Hepatocyte (in vitro differentiated cells): ENCODE data around the gene SRRM4. TPM values are rescaled to one million over a fixed set of nuclear protein-coding genes. Genes with fewer than 3 reads are reported as not detected.

Experiments
- DNase-seq: peaks from one replicate; pipeline ENCODE4 v3.0.0-alpha.2; 2016; ENCODE audit warnings: low spot score
- H2AFZ ChIP-seq: fragments of 200-600 bp; sonication (generic); 2 replicates; pipeline ENCODE4 v1.6.0; 2016; ENCODE audit warnings: antibody characterized with exemption, mild to moderate bottlenecking
- H3K27ac ChIP-seq: fragments of 200-600 bp; sonication (generic); 2 replicates; pipeline ENCODE4 v1.5.1; 2016; ENCODE audit warnings: mild to moderate bottlenecking
- H3K27me3 ChIP-seq: fragments of 200-600 bp; sonication (generic); 2 replicates; pipeline ENCODE4 v1.6.1; 2016
- H3K36me3 ChIP-seq: fragments of 200-600 bp; sonication (generic); replicated peaks from 2 replicates; pipeline ENCODE4 v1.5.1; 2016; ENCODE audit warnings: low read depth; ENCODE audit not compliant: insufficient read depth
- H3K4me1 ChIP-seq: fragments of 200-600 bp; sonication (generic); 2 replicates; pipeline ENCODE4 v1.5.1; 2016; ENCODE audit warnings: mild to moderate bottlenecking, moderate library complexity; ENCODE audit not compliant: insufficient read depth
- H3K4me2 ChIP-seq: fragments of 200-600 bp; sonication (generic); 2 replicates; pipeline ENCODE4 v1.6.0; 2016
- H3K4me3 ChIP-seq: fragments of 200-600 bp; sonication (generic); 2 replicates; pipeline ENCODE4 v1.5.1; 2016; ENCODE audit warnings: mild to moderate bottlenecking
- H3K79me2 ChIP-seq: fragments of 200-600 bp; sonication (generic); 2 replicates; pipeline ENCODE4 v1.6.0; 2017; ENCODE audit warnings: mild to moderate bottlenecking
- H3K9me2 ChIP-seq: fragments of 200-600 bp; sonication (generic); replicated peaks from 2 replicates; pipeline ENCODE4 v1.6.0; 2017; ENCODE audit warnings: mild to moderate bottlenecking; ENCODE audit not compliant: insufficient read depth
- H3K9me3 ChIP-seq: fragments of 200-600 bp; sonication (generic); 2 replicates; pipeline ENCODE4 v1.5.1; 2016; ENCODE audit warnings: low read depth, mild to moderate bottlenecking
- H4K20me1 ChIP-seq: fragments of 200-600 bp; sonication (generic); 2 replicates; pipeline ENCODE4 v1.6.0; 2016; ENCODE audit warnings: mild to moderate bottlenecking; ENCODE audit not compliant: insufficient read depth, poor library complexity, severe bottlenecking
- EZH2 ChIP-seq: fragments of 200-600 bp; sonication (generic); IDR thresholded peaks from 2 replicates; pipeline ENCODE4 v1.6.1; 2016; ENCODE audit warnings: antibody characterized with exemption, mild to moderate bottlenecking, borderline replicate concordance
- EZH2phosphoT487 ChIP-seq: fragments of 200-600 bp; sonication (generic); IDR thresholded peaks from one replicate; pipeline ENCODE4 v1.6.1; 2018; ENCODE audit warnings: antibody characterized with exemption, mild to moderate bottlenecking, low read depth, moderate library complexity; ENCODE audit not compliant: unreplicated experiment, severe bottlenecking
- WGBS: methylation state at CpG from one replicate; pipeline ENCODE4 v1.1.6; 2016; ENCODE audit warnings: low lambda C conversion rate; ENCODE audit errors: missing lambda C conversion rate; 5-methylcytosine and 5-hydroxymethylcytosine counted together
- polyA plus RNA-seq: library from polyadenylated mRNA; unstranded; fragments of >200 nt; fragmentation: Nextera tagmentation; extraction: Ambion mirVana; gene quantifications from 2 replicates; pipeline ENCODE4 v1.2.1, GENCODE V29; 2016
- total RNA-seq: library from RNA; depleted of rRNA; stranded (reverse); fragments of >200 nt; gene quantifications from 2 replicates; pipeline ENCODE4 v1.2.3, GENCODE V29; 2014
- TF ChIP-seq, protein P1 (sequence below): fragments of 200-600 bp; sonication (generic); IDR thresholded peaks from 2 replicates; pipeline ENCODE4 v1.5.1; 2016; ENCODE audit warnings: antibody characterized with exemption, mild to moderate bottlenecking; ENCODE audit not compliant: poor library complexity

Gene SRRM4
- total and polyA plus RNA-seq, 2 experiments from 2014 or later, result 0.03 to 0.05 TPM

DNA sequence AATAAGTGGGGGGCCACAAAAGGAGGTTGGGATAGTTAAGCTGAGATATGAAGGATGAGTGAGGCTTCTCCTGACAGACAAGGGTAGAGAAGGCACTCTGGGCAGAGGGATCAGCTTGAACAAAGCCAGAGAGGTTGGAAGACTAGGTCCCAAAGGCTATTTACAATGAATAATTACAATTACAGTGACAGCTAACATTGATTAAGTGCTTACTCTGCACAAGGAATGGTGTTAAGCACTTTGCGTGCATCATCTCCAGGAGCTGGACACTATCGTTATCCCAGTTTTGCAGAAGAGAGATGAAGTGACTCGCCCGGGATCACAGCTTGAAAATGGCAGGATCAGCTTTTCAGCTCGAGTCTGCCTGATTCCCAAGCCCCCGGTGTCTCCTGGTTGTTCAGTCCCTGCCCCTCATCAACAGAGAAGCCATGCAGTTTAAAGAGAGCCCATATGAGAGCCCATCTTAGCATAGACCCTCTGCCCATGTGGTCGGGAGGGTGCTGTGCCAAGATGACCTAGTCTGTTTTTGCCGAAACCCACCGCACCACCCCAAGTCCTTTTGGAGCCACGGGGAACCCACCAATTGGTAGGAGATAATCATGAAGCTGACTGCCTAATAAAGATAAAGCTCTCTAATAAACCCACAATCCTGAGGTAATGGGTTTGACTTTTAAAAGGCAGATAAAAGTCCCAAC, 107.5 kb downstream of the SRRM4 start:
- peaks cover 22% of the 10 kb centered on the region for H3K27me3 ChIP-seq
- 56% methylated on average over 10 of the region's 10 CpGs for WGBS
- H3K27ac ChIP-seq, result no peak overlapping the region
- no peaks in the 10 kb centered on the region for H4K20me1 ChIP-seq
- H3K4me3 ChIP-seq, result no peak overlapping the region
- no peak overlapping the region for H2AFZ ChIP-seq
- H3K9me3 ChIP-seq, result no peaks in the 10 kb centered on the region
- H3K9me2 ChIP-seq, result no peaks in the 10 kb centered on the region
- TF ChIP-seq, protein P1, sequence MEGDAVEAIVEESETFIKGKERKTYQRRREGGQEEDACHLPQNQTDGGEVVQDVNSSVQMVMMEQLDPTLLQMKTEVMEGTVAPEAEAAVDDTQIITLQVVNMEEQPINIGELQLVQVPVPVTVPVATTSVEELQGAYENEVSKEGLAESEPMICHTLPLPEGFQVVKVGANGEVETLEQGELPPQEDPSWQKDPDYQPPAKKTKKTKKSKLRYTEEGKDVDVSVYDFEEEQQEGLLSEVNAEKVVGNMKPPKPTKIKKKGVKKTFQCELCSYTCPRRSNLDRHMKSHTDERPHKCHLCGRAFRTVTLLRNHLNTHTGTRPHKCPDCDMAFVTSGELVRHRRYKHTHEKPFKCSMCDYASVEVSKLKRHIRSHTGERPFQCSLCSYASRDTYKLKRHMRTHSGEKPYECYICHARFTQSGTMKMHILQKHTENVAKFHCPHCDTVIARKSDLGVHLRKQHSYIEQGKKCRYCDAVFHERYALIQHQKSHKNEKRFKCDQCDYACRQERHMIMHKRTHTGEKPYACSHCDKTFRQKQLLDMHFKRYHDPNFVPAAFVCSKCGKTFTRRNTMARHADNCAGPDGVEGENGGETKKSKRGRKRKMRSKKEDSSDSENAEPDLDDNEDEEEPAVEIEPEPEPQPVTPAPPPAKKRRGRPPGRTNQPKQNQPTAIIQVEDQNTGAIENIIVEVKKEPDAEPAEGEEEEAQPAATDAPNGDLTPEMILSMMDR, result no peak
- TF ChIP-seq EZH2 (no peak), EZH2phosphoT487 (no peak)
- H3K36me3 ChIP-seq, result no peaks in the 10 kb centered on the region
- no peak overlapping the region for H3K4me2 ChIP-seq
- no peaks in the 10 kb centered on the region for H3K79me2 ChIP-seq
- DNase-seq, result no peak
- no peaks in the 10 kb centered on the region for H3K4me1 ChIP-seq

DNA sequence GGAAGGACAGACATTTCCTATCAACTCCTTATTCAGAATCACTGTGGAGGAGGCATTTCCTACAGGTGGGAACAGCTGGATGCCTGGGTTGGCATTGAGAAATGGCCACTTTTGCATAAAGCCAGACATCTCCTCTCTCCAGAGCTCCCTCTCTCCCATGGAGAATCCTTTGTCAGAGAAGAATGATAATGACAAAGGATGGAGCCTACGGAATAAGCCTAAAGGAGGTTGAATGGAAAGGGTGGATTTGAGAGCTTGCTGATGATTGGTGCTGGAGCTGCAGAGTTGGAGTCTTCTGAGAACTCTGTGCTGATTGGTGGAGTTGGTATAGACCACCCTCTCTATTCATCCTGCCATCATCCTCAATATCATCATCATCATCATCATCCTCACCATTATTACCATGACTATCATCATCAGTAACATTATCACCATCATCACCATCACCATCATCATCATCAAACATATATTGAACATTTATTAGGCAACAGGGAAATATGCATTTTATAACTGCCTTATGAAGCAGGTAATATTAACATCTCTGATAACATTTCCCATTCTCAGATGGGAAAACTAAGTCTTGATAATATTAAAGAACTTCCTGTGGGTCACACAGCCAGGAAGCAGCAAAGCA, 108.2 kb downstream of the SRRM4 start:
- peaks cover 28% of the 10 kb centered on the region for H3K27me3 ChIP-seq
- no peak overlapping the region for H2AFZ ChIP-seq
- no peaks in the 10 kb centered on the region for H3K36me3 ChIP-seq
- H3K4me1 ChIP-seq, result no peaks in the 10 kb centered on the region
- H3K4me2 ChIP-seq, result no peak overlapping the region
- no peak overlapping the region for H3K4me3 ChIP-seq
- TF ChIP-seq EZH2phosphoT487 (no peak), EZH2 (no peak)
- TF ChIP-seq, protein P1, result no peak
- H3K9me2 ChIP-seq, result no peaks in the 10 kb centered on the region
- WGBS, result 29% methylated on average over 1 of the region's 1 CpG
- H3K79me2 ChIP-seq, result no peaks in the 10 kb centered on the region
- no peaks in the 10 kb centered on the region for H4K20me1 ChIP-seq
- no peak overlapping the region for H3K27ac ChIP-seq
- DNase-seq, result no peak
- no peaks in the 10 kb centered on the region for H3K9me3 ChIP-seq

DNA sequence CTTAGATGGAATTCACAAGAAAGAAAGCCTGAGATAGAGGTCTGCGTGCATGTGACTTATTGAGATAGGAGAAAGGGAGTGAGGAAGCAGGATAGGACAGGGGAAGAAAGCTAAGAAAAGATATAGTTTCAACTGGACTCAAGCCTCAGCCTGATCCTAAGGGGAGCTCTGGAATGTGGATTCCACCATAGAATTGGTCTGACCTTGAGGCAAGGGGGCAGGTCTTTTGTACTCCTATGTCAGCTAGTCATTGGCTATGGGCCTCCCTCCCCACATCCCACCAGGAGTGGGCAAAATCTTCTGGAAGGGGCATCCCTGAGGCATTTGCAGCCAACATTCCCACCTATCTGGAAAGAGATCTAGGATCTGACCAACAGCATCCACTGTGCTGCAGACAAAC, 108.9 kb downstream of the SRRM4 start:
- no peaks in the 10 kb centered on the region for H3K36me3 ChIP-seq
- H2AFZ ChIP-seq, result no peak overlapping the region
- peaks cover 34% of the 10 kb centered on the region for H3K27me3 ChIP-seq
- H3K9me3 ChIP-seq, result no peaks in the 10 kb centered on the region
- no peak for DNase-seq
- whole genome bisulfite sequencing, result 11% methylated on average over 1 of the region's 1 CpG
- H3K27ac ChIP-seq, result no peak overlapping the region
- H3K4me2 ChIP-seq, result no peak overlapping the region
- no peaks in the 10 kb centered on the region for H3K79me2 ChIP-seq
- no peaks in the 10 kb centered on the region for H3K4me1 ChIP-seq
- TF ChIP-seq EZH2phosphoT487, result no peak
- no peak overlapping the region for H3K4me3 ChIP-seq
- H4K20me1 ChIP-seq, result no peaks in the 10 kb centered on the region
- H3K9me2 ChIP-seq, result no peaks in the 10 kb centered on the region

DNA sequence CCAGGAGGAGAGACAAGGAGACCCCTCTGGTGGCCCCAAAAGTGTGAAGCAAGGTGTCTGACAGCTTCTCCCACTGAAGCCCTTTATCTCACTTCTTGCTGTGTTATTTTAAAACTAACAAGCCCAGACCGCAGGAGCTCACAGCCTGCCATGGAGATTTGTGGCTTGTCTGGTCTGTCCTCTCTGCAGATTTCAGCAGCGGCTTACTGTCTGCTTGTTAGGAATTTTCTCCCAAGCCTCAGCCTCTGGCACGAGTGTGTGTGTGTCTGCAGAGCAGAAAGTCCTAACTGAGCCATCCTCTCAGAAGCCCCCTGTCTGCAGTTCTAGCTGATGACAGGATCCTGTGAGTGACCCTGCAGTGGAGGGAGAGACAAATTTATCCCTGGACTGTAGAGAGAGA, 109.5 kb downstream of the SRRM4 start:
- Histone ChIP-seq H3K9me3 (no peaks in the 10 kb centered on the region), H3K4me2 (no peak overlapping the region), H3K27me3 (peaks cover 36% of the 10 kb centered on the region), H3K9me2 (no peaks in the 10 kb centered on the region), H3K79me2 (no peaks in the 10 kb centered on the region), H3K27ac (no peak overlapping the region), H3K4me3 (no peak overlapping the region), H3K36me3 (no peaks in the 10 kb centered on the region), H2AFZ (no peak overlapping the region), H3K4me1 (no peaks in the 10 kb centered on the region), H4K20me1 (no peaks in the 10 kb centered on the region)
- TF ChIP-seq EZH2 (no peak), EZH2phosphoT487 (no peak)
- TF ChIP-seq, protein P1, result no peak
- WGBS, result 10% methylated on average over 3 of the region's 3 CpGs
- peak; percentile 19 for DNase-seq
